Retinal pigment epithelial cell (primary cell): Measurements from ENCODE around the gene KANSL1L.

Source experiments
- DNase-seq: peaks from one replicate; pipeline ENCODE4 v3.0.0-alpha.2; 2010; ENCODE audit warnings: low read depth
- H3K4me3 ChIP-seq: 2 replicates; pipeline ENCODE4 v1.5.1; 2011; ENCODE audit warnings: mild to moderate bottlenecking, low read length, control low read depth, moderate library complexity
- CTCF ChIP-seq: conservative IDR thresholded peaks from 2 replicates; pipeline ENCODE4 v1.5.1; 2011; ENCODE audit warnings: low read depth, low read length, control low read depth, inconsistent platforms

KANSL1L gene

GRCh38 chr2:210172219-210172575 is 988 bp upstream of the KANSL1L start:
- no peak for DNase-seq
- H3K4me3 ChIP-seq: peak overlapping the region; percentile 56
- TF ChIP-seq CTCF: no peak

GRCh38 chr2:210170446-210171303 is 534 bp downstream of the KANSL1L start:
- peak; percentile 76 for DNase-seq
- no peak for TF ChIP-seq CTCF
- peak overlapping the region; percentile 88 for H3K4me3 ChIP-seq

- peak overlapping the region; percentile 88 for H3K4me3 ChIP-seq
- TF ChIP-seq CTCF: no peak
- DNase-seq: no peak
Observed at GRCh38 chr2:210170196-210170445, 1.1 kb downstream of the KANSL1L start.

GRCh38 chr2:210169516-210170195 is 1.6 kb downstream of the KANSL1L start:
- DNase-seq: peak; percentile 43
- peak overlapping the region; percentile 88 for H3K4me3 ChIP-seq
- TF ChIP-seq CTCF: no peak

- TF ChIP-seq CTCF: no peak
- no peak for DNase-seq
- no peak overlapping the region for H3K4me3 ChIP-seq
Observed at GRCh38 chr2:210167227-210167626, 4.0 kb downstream of the KANSL1L start.

GRCh38 chr2:210162466-210163124 is 8.6 kb downstream of the KANSL1L start:
- no peak for TF ChIP-seq CTCF
- no peak for DNase-seq
- H3K4me3 ChIP-seq: no peak overlapping the region
